K562 treated with DMSO at 1 percent for 4 hours (cell line): ENCODE measurements around the gene TGFBRAP1. TPM values are rescaled to one million over a fixed set of nuclear protein-coding genes. Genes with fewer than 3 reads are reported as not detected.

Experiments used
- total RNA-seq: library from RNA; unstranded; fragments of 300-600 nt; gene quantifications from 2 replicates; pipeline ENCODE4 v1.2.3, GENCODE V29; 2022; ENCODE audit not compliant: insufficient read depth

The TGFBRAP1 gene, protein sequence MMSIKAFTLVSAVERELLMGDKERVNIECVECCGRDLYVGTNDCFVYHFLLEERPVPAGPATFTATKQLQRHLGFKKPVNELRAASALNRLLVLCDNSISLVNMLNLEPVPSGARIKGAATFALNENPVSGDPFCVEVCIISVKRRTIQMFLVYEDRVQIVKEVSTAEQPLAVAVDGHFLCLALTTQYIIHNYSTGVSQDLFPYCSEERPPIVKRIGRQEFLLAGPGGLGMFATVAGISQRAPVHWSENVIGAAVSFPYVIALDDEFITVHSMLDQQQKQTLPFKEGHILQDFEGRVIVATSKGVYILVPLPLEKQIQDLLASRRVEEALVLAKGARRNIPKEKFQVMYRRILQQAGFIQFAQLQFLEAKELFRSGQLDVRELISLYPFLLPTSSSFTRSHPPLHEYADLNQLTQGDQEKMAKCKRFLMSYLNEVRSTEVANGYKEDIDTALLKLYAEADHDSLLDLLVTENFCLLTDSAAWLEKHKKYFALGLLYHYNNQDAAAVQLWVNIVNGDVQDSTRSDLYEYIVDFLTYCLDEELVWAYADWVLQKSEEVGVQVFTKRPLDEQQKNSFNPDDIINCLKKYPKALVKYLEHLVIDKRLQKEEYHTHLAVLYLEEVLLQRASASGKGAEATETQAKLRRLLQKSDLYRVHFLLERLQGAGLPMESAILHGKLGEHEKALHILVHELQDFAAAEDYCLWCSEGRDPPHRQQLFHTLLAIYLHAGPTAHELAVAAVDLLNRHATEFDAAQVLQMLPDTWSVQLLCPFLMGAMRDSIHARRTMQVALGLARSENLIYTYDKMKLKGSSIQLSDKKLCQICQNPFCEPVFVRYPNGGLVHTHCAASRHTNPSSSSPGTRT
- 9.9 and 11.5 TPM in 2 replicates for total RNA-seq

GRCh38 chr2:105329561-105330495 is at the start of gene TGFBRAP1:
TSS of gene TGFBRAP1 (minus strand) at chr2:105329735. CDS start at chr2:105308301, 21,434 bp downstream.

GRCh38 chr2:105337122-105338019 is 7.8 kb upstream of the TGFBRAP1 start, which contains the start of gene C2orf49:
TSS of gene C2orf49 (plus strand) at chr2:105337540. CDS start at chr2:105337588, 48 bp downstream.

GRCh38 chr2:105241443-105241842 is 88.1 kb downstream of the TGFBRAP1 start, which contains the start of gene GPR45:
TSS of gene GPR45 (plus strand) at chr2:105241743. CDS start at chr2:105241859, 116 bp downstream.

Other genes with a start within 250 kb of the TGFBRAP1 start
- not detected in 2 replicates for gene GPR45, start 88.0 kb downstream of the TGFBRAP1 start, total RNA-seq
- 10.4 and 11.0 TPM in 2 replicates for gene C2orf49, start 7.8 kb upstream of the TGFBRAP1 start, total RNA-seq
- gene FHL2, start 69.3 kb upstream of the TGFBRAP1 start, total RNA-seq, result 31.9 and 39.1 TPM in 2 replicates